Thoracic aorta (tissue), 2 donors: ENCODE measurements around the gene PRR33. TPM values are rescaled to one million over a fixed set of nuclear protein-coding genes. Genes with fewer than 3 reads are reported as not detected.

Source experiments
- ATAC-seq: fragments of 150-250 bp; one replicate; pipeline ENCODE4 v1.8.0; 2017; ENCODE audit warnings: low read depth; ENCODE audit not compliant: insufficient number of reproducible peaks, low FRiP score
- DNase-seq: peaks from one replicate; pipeline ENCODE4 v3.0.0-alpha.2; 2020; ENCODE audit warnings: low spot score
- H3K27ac ChIP-seq, 2 donors: fragments of 200-600 bp; sonication (generic); 1 replicate in 1 of 2; 2 replicates in 1 of 2; pipeline ENCODE4 v1.5.1; 2016; ENCODE audit warnings: mild to moderate bottlenecking in 2 of 2, moderate library complexity in 2 of 2
- H3K27me3 ChIP-seq: fragments of 200-600 bp; sonication (generic); replicated peaks from 2 replicates; pipeline ENCODE4 v1.6.0; 2016; ENCODE audit warnings: mild to moderate bottlenecking; ENCODE audit not compliant: insufficient read depth
- H3K36me3 ChIP-seq: fragments of 200-600 bp; sonication (generic); one replicate; pipeline ENCODE4 v1.5.1; 2016
- H3K4me1 ChIP-seq, 2 donors: fragments of 200-600 bp; sonication (generic); 1 replicate in 1 of 2; 2 replicates in 1 of 2; pipeline versions ENCODE4 v1.5.1 to v1.6.0; 2016; ENCODE audit warnings: low read depth in 2 of 2, mild to moderate bottlenecking in 1 of 2; ENCODE audit not compliant: control insufficient read depth in 1 of 2
- H3K4me3 ChIP-seq: fragments of 200-600 bp; sonication (generic); 2 replicates; pipeline ENCODE4 v1.5.1; 2016; ENCODE audit warnings: mild to moderate bottlenecking
- H3K9me3 ChIP-seq: fragments of 200-600 bp; sonication (generic); 2 replicates; pipeline ENCODE4 v1.5.1; 2016
- total RNA-seq, 2 donors: library from RNA; depleted of rRNA; stranded (reverse); fragments of >200 nt; gene quantifications; one replicate each; pipeline versions ENCODE4 v1.1.0 to v1.2.3, GENCODE V29; 2016
- TF ChIP-seq, protein P1 (sequence below): fragments of 200-600 bp; sonication (generic); IDR thresholded peaks from one replicate; pipeline ENCODE4 v1.5.1; 2019; ENCODE audit warnings: antibody characterized with exemption

The PRR33 gene
- total RNA-seq, 2 donors from 2014 or later = 0.41 TPM; not detected in 1

DNA sequence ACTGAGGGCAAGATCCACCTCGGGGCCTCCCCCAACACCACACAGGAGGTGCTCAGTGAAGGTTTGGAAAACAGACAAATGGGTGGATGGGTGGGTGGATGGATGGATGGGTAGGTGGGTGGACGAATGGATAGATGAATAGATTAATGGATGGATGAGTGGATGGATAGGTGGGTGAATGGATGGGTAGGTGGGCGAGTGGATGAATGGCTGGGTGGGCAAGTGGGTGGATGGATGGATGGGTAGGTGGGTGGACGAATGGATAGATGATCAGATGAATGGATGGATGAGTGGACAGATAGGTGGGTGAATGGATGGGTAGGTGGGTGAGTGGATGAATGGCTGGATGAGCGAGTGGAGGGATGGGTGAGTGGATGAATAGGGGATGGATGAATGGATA is 863 bp upstream of the PRR33 start:
- Histone ChIP-seq H3K36me3 (no peaks in the 10 kb centered on the region), H3K27ac (no peak overlapping the region), H3K4me1 (no peaks in the 10 kb centered on the region), H3K27me3 (no peaks in the 10 kb centered on the region), H3K4me3 (no peak overlapping the region), H3K9me3 (no peaks in the 10 kb centered on the region)
- DNase-seq (no peak), ATAC-seq (no peak)
- TF ChIP-seq, protein P1, sequence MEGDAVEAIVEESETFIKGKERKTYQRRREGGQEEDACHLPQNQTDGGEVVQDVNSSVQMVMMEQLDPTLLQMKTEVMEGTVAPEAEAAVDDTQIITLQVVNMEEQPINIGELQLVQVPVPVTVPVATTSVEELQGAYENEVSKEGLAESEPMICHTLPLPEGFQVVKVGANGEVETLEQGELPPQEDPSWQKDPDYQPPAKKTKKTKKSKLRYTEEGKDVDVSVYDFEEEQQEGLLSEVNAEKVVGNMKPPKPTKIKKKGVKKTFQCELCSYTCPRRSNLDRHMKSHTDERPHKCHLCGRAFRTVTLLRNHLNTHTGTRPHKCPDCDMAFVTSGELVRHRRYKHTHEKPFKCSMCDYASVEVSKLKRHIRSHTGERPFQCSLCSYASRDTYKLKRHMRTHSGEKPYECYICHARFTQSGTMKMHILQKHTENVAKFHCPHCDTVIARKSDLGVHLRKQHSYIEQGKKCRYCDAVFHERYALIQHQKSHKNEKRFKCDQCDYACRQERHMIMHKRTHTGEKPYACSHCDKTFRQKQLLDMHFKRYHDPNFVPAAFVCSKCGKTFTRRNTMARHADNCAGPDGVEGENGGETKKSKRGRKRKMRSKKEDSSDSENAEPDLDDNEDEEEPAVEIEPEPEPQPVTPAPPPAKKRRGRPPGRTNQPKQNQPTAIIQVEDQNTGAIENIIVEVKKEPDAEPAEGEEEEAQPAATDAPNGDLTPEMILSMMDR = no peak

DNA sequence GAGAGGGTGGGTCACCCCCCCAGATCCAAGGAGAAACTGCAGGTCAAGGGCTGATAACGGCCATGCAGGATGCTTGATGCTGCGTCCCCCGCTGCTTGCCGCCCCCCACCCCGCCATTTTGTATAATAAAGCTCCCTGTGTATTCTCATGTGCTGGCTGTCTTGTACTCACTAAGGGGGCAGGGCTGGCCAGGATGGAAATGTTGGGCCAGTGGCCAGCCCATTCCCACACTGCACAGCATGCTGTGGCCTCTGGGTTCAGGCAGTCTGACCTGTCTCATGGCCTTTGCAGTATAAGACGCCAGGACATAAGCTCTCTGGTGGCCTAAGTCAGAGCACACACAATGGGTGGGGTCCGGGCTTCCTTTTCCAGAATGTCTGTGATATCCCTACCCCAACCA is 421 bp upstream of the PRR33 start:
- TF ChIP-seq, protein P1 = no peak
- ATAC-seq (no peak), DNase-seq (no peak)
- H3K27me3 ChIP-seq = no peaks in the 10 kb centered on the region
- H3K36me3 ChIP-seq = no peaks in the 10 kb centered on the region
- no peaks in the 10 kb centered on the region for H3K9me3 ChIP-seq
- H3K4me3 ChIP-seq = no peak overlapping the region
- no peak overlapping the region for H3K27ac ChIP-seq
- no peaks in the 10 kb centered on the region for H3K4me1 ChIP-seq

DNA sequence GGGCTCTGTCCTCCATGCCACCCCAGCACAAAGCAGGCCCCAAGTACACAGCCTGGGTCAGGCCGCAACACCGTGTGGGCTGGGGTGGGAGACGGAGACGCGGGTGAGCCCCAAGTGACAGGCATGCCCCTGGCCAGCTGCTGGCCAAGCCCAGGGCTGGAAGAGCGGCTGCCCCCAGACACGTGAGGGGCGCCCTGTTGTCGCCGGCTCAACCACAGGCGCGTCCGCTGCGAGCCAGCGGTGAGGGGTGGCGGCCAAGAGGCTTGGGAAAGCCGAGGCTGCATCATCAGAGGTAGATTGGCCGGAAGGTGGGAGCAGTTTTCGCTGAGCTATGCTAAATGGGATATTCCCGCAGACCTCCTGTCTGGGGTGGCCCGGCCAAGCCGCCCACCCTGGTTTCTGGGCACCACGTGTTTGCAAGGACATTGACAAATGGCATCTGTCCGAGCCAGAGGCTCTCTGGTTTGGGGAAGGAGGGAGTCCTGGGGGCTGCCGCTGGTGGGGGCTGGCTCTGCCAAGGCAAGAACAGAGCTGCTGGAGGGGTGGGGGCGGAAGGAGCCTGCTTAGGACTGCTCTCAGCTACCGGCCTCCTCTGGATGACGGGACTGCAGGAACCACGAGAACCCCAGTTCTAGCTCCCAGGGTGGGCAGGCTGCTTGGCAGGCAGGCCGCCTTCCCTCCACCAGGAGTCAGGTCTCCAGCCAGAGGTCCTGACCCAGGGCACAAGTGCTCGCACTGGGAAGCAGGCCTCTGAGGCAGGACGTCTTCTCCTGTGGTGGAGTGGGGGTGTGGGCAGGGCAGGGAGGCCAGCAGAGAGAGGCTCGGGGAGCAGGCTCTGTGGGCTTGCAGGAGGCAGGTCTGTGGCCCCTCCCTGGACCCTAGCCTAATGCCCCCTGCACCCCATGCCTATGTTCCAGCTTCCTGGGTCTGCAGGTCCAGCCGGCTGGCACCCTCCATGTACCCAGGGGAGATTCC is 552 bp downstream of the PRR33 start:
- ATAC-seq (no peak), DNase-seq (no peak)
- Histone ChIP-seq H3K4me1 (no peaks in the 10 kb centered on the region), H3K36me3 (peaks cover 5% of the 10 kb centered on the region), H3K9me3 (no peaks in the 10 kb centered on the region), H3K4me3 (no peak overlapping the region), H3K27me3 (no peaks in the 10 kb centered on the region), H3K27ac (no peak overlapping the region)
- TF ChIP-seq, protein P1 = no peak

DNA sequence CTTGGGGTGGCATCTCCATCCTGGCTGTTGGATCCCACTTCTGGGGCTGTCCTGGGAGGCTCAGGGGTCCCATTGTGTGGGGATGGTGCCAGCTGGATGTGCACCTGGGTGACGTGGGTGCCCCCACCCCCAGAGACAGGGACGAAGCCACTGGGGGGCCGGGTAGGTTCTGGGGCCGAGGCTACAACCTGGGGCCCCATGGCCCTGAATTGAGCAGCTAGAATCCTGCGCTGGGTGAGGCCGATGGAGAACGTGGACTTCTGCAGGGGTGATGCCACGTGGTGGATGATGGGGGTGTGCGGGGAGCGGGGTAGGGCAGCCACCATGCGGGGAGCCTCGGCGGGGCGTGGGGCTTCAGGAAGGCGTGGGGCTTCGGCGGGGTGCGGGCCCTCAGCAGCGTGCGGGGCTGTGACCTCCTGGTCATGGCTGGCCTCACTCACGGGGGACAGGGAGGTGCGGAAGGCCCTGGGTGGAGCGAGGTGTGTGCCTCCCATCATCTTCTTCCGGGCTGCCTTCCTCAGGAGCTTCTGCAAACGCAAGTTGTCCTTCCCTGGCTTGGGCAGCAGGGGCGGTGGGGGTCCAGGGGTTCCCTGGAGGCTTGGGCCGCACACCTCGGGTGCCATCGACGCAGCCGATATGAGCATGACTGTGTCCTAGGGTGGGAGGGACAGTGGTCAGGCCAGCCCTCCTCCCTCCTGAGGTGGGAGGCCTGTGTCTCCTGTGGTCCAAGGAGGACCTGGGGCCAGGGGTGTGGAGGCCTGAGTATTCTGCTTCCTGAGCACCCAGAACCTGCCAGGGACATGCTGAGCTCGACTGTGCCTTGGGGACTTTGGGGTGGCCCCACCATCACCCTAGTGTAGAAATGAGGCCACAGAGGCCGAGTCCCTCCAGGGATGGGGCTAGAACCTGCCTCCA is 1.5 kb downstream of the PRR33 start:
- Histone ChIP-seq H3K27ac (no peak overlapping the region), H3K36me3 (peaks cover 5% of the 10 kb centered on the region)
- no peak for ATAC-seq

More for the DNA sequence above, 1.5 kb downstream of the PRR33 start:
- Histone ChIP-seq H3K4me1 (no peaks in the 10 kb centered on the region), H3K4me3 (no peak overlapping the region), H3K9me3 (no peaks in the 10 kb centered on the region), H3K27me3 (no peaks in the 10 kb centered on the region)
- TF ChIP-seq, protein P1 = no peak
- no peak for DNase-seq
